OCI-LY1 (cell line): Measurements from ENCODE around the gene SSBP3.

Experiments
- CTCF ChIP-seq: fragments of 200-600 bp; sonication (generic), shearing (Covaris generic); IDR thresholded peaks from 2 replicates; pipeline ENCODE4 v1.5.1; 2017; ENCODE audit warnings: mild to moderate bottlenecking, antibody characterized with exemption, low read length, moderate library complexity, mixed read lengths
- EZH2 ChIP-seq: fragments of 200-600 bp; sonication (generic), shearing (Covaris generic); IDR thresholded peaks from 2 replicates; pipeline ENCODE4 v1.8.0; 2017; ENCODE audit warnings: borderline replicate concordance, mixed run types, mild to moderate bottlenecking, antibody characterized with exemption, low read length, moderate library complexity, mixed read lengths

- TF ChIP-seq EZH2 (no peak), CTCF (no peak)
Observed at GRCh38 chr1:54207287-54207686, 198.9 kb downstream of the SSBP3 start.
